Astrocyte (in vitro differentiated cells and primary cell): Measurements from ENCODE around the gene LSM5. TPM values are rescaled to one million over a fixed set of nuclear protein-coding genes. Genes with fewer than 3 reads are reported as not detected.

Source experiments
- DNase-seq: peaks from one replicate; pipeline ENCODE4 v3.0.0-alpha.2; 2010; ENCODE audit warnings: low read depth
- FAIRE-seq: peaks from 2 replicates; lab custom pipeline; 2011; peaks lifted over from hg19 to GRCh38; lab: Jason Lieb, UNC
- H2AFZ ChIP-seq: 2 replicates; pipeline ENCODE4 v1.6.0; 2012; ENCODE audit warnings: low read depth, low read length, inconsistent platforms
- H3K27ac ChIP-seq: 2 replicates; pipeline ENCODE4 v1.5.1; 2011; ENCODE audit warnings: low read depth, low read length, inconsistent platforms
- H3K27me3 ChIP-seq: 2 replicates; pipeline ENCODE4 v1.6.0; 2011; ENCODE audit warnings: low read length, inconsistent platforms; ENCODE audit not compliant: insufficient read depth
- H3K36me3 ChIP-seq: 2 replicates; pipeline ENCODE4 v1.5.1; 2011; ENCODE audit warnings: low read length, inconsistent platforms; ENCODE audit not compliant: insufficient read depth
- H3K4me1 ChIP-seq: 2 replicates; pipeline ENCODE4 v1.5.1; 2011; ENCODE audit warnings: low read length, inconsistent platforms; ENCODE audit not compliant: insufficient read depth
- H3K4me2 ChIP-seq: 2 replicates; pipeline ENCODE4 v1.6.0; 2012; ENCODE audit warnings: low read length, inconsistent platforms
- H3K4me3 ChIP-seq: 2 replicates; pipeline ENCODE4 v1.5.1; 2011; ENCODE audit warnings: low read depth, mild to moderate bottlenecking, low read length, inconsistent platforms; ENCODE audit not compliant: insufficient read depth
- H3K79me2 ChIP-seq: 2 replicates; pipeline ENCODE4 v1.6.0; 2012; ENCODE audit warnings: mild to moderate bottlenecking, low read length, inconsistent platforms; ENCODE audit not compliant: insufficient read depth
- H3K9ac ChIP-seq: 2 replicates; pipeline ENCODE4 v1.6.0; 2012; ENCODE audit warnings: mild to moderate bottlenecking, low read length, inconsistent platforms
- H3K9me3 ChIP-seq: 2 replicates; pipeline ENCODE4 v1.5.1; 2012; ENCODE audit warnings: low read depth, mild to moderate bottlenecking, low read length, inconsistent platforms; ENCODE audit not compliant: insufficient read depth
- H4K20me1 ChIP-seq: 2 replicates; pipeline ENCODE4 v1.6.0; 2012; ENCODE audit warnings: low read length, inconsistent platforms; ENCODE audit not compliant: insufficient read depth
- H3K27ac Mint-ChIP-seq: one replicate; pipeline ENCODE4 v1.8.0; 2021; ENCODE audit warnings: mild to moderate bottlenecking, mixed read lengths; ENCODE audit not compliant: unreplicated experiment
- H3K27me3 Mint-ChIP-seq: one replicate; pipeline ENCODE4 v1.8.0; 2021; ENCODE audit warnings: low read depth, mixed read lengths; ENCODE audit not compliant: unreplicated experiment
- H3K36me3 Mint-ChIP-seq: one replicate; pipeline ENCODE4 v1.8.0; 2021; ENCODE audit warnings: low read depth, mixed read lengths; ENCODE audit not compliant: unreplicated experiment
- H3K4me1 Mint-ChIP-seq: one replicate; pipeline ENCODE4 v1.8.0; 2021; ENCODE audit warnings: low read depth, mixed read lengths; ENCODE audit not compliant: unreplicated experiment
- H3K4me3 Mint-ChIP-seq: one replicate; pipeline ENCODE4 v1.8.0; 2021; ENCODE audit warnings: mild to moderate bottlenecking, moderate library complexity, mixed read lengths; ENCODE audit not compliant: unreplicated experiment
- H3K9me3 Mint-ChIP-seq: one replicate; pipeline ENCODE4 v1.8.0; 2021; ENCODE audit warnings: mild to moderate bottlenecking, mixed read lengths; ENCODE audit not compliant: unreplicated experiment
- CTCF ChIP-seq: IDR thresholded peaks from 2 replicates; pipeline ENCODE4 v1.5.1; 2011; ENCODE audit warnings: low read depth, mild to moderate bottlenecking, inconsistent platforms, low read length, moderate library complexity; ENCODE audit not compliant: insufficient read depth
- EZH2 ChIP-seq: IDR thresholded peaks from 2 replicates; pipeline ENCODE4 v1.6.1; 2012; ENCODE audit warnings: mild to moderate bottlenecking, low read length, inconsistent platforms; ENCODE audit not compliant: insufficient read depth
- total RNA-seq: library from RNA; stranded (reverse); gene quantifications from 2 replicates; pipeline ENCODE4 v1.2.1, GENCODE V29; 2021

Gene LSM5
- total RNA-seq, 1 donor from 2014 or later, result 36.2 TPM

DNA sequence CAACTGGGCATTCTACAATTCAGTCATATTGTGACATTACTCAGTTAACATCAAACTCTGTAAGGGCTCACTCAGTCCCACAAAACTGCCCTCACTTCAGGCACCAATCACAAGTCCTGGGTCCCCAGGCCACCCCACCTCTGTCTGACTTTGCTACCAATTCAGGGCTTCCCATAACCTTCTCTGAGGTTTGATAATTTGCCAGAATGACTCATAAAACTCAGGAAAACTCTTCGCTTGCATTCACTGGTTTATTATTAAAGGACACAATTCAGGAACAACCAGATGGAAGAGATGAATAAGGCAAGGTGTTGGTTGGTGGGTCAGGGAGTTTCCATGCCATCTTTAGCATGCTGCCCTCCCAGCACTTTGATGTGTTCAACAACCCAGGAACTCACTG lies 46.4 kb upstream of the LSM5 start:
- no peaks in the 10 kb centered on the region for H3K36me3 Mint-ChIP-seq
- no peak overlapping the region for H3K27ac Mint-ChIP-seq

GRCh38 chr7:32536016-32536415 lies 45.8 kb upstream of the LSM5 start:
- FAIRE-seq (no peak), DNase-seq (no peak)
- H3K79me2 ChIP-seq, result peaks cover 78% of the 10 kb centered on the region
- no peak overlapping the region for H3K9ac ChIP-seq
- Mint-ChIP-seq H3K27ac (no peak overlapping the region), H3K36me3 (no peaks in the 10 kb centered on the region), H3K4me3 (no peak overlapping the region), H3K9me3 (no peaks in the 10 kb centered on the region), H3K27me3 (no peaks in the 10 kb centered on the region), H3K4me1 (peaks cover 11% of the 10 kb centered on the region)
- no peak overlapping the region for H3K4me2 ChIP-seq
- TF ChIP-seq CTCF (no peak), EZH2 (no peak)
- H3K36me3 ChIP-seq, result peaks cover 2% of the 10 kb centered on the region
- no peak overlapping the region for H2AFZ ChIP-seq
- no peaks in the 10 kb centered on the region for H3K9me3 ChIP-seq
- peaks cover 54% of the 10 kb centered on the region for H4K20me1 ChIP-seq
- no peak overlapping the region for H3K4me3 ChIP-seq
- peaks cover 7% of the 10 kb centered on the region for H3K4me1 ChIP-seq
- H3K27ac ChIP-seq, result no peak overlapping the region
- no peaks in the 10 kb centered on the region for H3K27me3 ChIP-seq

More for the DNA sequence above, 46.4 kb upstream of the LSM5 start:
- Histone ChIP-seq H3K9me3 (no peaks in the 10 kb centered on the region), H3K27me3 (no peaks in the 10 kb centered on the region), H3K27ac (peak overlapping the region; percentile 21), H4K20me1 (peaks cover 50% of the 10 kb centered on the region), H3K4me2 (peak overlapping the region; percentile 19), H3K9ac (no peak overlapping the region), H3K36me3 (peaks cover 2% of the 10 kb centered on the region), H3K4me3 (no peak overlapping the region), H3K79me2 (peaks cover 72% of the 10 kb centered on the region), H3K4me1 (peaks cover 7% of the 10 kb centered on the region), H2AFZ (no peak overlapping the region)
- H3K4me3 Mint-ChIP-seq, result no peak overlapping the region
- TF ChIP-seq EZH2 (no peak), CTCF (no peak)
- FAIRE-seq, result peak; percentile 26
- no peaks in the 10 kb centered on the region for H3K27me3 Mint-ChIP-seq
- DNase-seq, result peak; percentile 78
- H3K9me3 Mint-ChIP-seq, result no peaks in the 10 kb centered on the region
- H3K4me1 Mint-ChIP-seq, result peaks cover 11% of the 10 kb centered on the region

DNA sequence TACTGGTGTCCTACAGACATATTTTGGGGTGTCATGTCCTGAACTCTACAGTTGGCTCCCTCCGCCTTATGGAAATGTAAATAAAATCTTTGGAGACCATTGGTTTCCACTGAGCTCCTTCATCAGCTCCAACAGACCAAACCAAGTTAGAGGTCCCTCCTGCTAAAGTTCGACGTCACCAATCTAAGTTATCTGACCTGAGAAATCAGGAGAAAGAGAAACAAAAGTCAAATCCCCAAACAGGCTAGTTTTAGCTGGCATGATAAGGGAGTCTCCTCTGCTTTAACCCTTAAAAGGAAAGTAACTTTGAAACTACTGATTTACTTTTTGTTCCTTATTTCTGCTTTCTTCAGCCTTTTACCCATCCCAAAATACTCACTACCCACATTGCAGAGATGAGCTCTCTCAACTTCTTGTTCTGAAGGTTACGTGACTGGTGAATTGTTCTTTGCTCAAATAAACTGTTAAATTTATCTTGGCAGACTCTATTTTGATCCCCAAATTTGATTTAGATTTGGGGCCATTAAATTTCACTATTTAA lies 45.1 kb upstream of the LSM5 start:
- Histone ChIP-seq H3K9ac (no peak overlapping the region), H3K27me3 (no peaks in the 10 kb centered on the region), H2AFZ (no peak overlapping the region), H3K4me1 (peaks cover 7% of the 10 kb centered on the region), H3K79me2 (peaks cover 77% of the 10 kb centered on the region), H3K36me3 (peaks cover 2% of the 10 kb centered on the region), H3K4me3 (no peak overlapping the region), H3K27ac (no peak overlapping the region), H3K4me2 (no peak overlapping the region), H3K9me3 (no peaks in the 10 kb centered on the region), H4K20me1 (peaks cover 54% of the 10 kb centered on the region)
- no peak overlapping the region for H3K4me3 Mint-ChIP-seq
- no peak overlapping the region for H3K27ac Mint-ChIP-seq
- H3K36me3 Mint-ChIP-seq, result no peaks in the 10 kb centered on the region
- H3K27me3 Mint-ChIP-seq, result no peaks in the 10 kb centered on the region
- TF ChIP-seq EZH2 (no peak), CTCF (no peak)
- peaks cover 11% of the 10 kb centered on the region for H3K4me1 Mint-ChIP-seq
- DNase-seq (no peak), FAIRE-seq (no peak)
- H3K9me3 Mint-ChIP-seq, result no peaks in the 10 kb centered on the region
